K562 (cell line): Measurements from ENCODE around the gene LTBP4. TPM values are rescaled to one million over a fixed set of nuclear protein-coding genes. Genes with fewer than 3 reads are reported as not detected.
A peak's percentile ranks its signal among the peaks of the same experiment; 100 is the strongest.

Experiments used
- ATAC-seq: fragments of 200-7000 bp; cut with Tn5 transposase; 3 replicates; pipeline ENCODE4 v1.9.1; 2020; ENCODE audit warnings: moderate library complexity
- BruUV-seq: library from RNA; stranded (reverse); fragments of 400-500 nt; replicated peaks from 2 replicates; lab custom pipeline; 2021; lab: Mats Ljungman, UMichigan
- CTCF ChIA-PET: fragments of 300-600 bp; formaldehyde crosslinking; extraction: SDS; loops from one replicate; lab custom pipeline; 2021; ENCODE audit warnings: low intra/inter-chr PET ratio; lab: Yijun Ruan, JAX
- POLR2A ChIA-PET: fragments of 300-600, 350-650 bp; sonication (Branson Sonifier 250); formaldehyde crosslinking; extraction: SDS; loops from one replicate; lab custom pipeline; 2021; ENCODE audit warnings: antibody characterized with exemption, inconsistent platforms; lab: Yijun Ruan, JAX
- DNase-seq, 4 experiments: peaks; one replicate each; pipeline versions ENCODE4 v3.0.0 to v3.0.0-alpha.2; 2011 to 2018; ENCODE audit warnings: low spot score in 3 of 4, mixed read lengths in 3 of 4; ENCODE audit errors: extremely low read depth in 1 of 4
- FAIRE-seq: peaks from 2 replicates; lab custom pipeline; 2011; peaks lifted over from hg19 to GRCh38; lab: Jason Lieb, UNC
- H2AFZ ChIP-seq: 2 replicates; pipeline ENCODE4 v1.6.0; 2011; ENCODE audit warnings: low read depth, low read length, control low read depth, inconsistent platforms
- H3K27ac ChIP-seq: fragments of 200-600 bp; 3 replicates; pipeline ENCODE4 v1.8.0; 2011; ENCODE audit warnings: low read depth, mild to moderate bottlenecking, control low read depth, inconsistent platforms, low read length, moderate library complexity, mixed read lengths; ENCODE audit errors: extremely low read depth
- H3K27me3 ChIP-seq, 2 experiments: fragments of 300-600 bp in 1 of 2; 2 replicates in 1 of 2; 3 replicates in 1 of 2; pipeline versions ENCODE4 v1.6.0 to v1.8.0; 2011; ENCODE audit warnings: inconsistent platforms in 2 of 2, low read length in 2 of 2, mild to moderate bottlenecking in 1 of 2, mixed read lengths in 1 of 2, moderate library complexity in 1 of 2; ENCODE audit not compliant: control insufficient read depth in 2 of 2, insufficient read depth in 2 of 2
- H3K36me3 ChIP-seq: fragments of 300-600 bp; 3 replicates; pipeline ENCODE4 v1.8.0; 2011; ENCODE audit warnings: mild to moderate bottlenecking, low read length, inconsistent platforms; ENCODE audit not compliant: control insufficient read depth, insufficient read depth
- H3K4me1 ChIP-seq, 2 experiments: fragments of 200-600 bp in 1 of 2; replicated peaks in 1 of 2; 2 replicates in 1 of 2; 3 replicates in 1 of 2; pipeline versions ENCODE4 v1.5.1 to v1.8.0; 2011; ENCODE audit warnings: inconsistent platforms in 2 of 2, low read length in 2 of 2, mild to moderate bottlenecking in 1 of 2, mixed read lengths in 1 of 2, moderate library complexity in 1 of 2; ENCODE audit not compliant: control insufficient read depth in 2 of 2, insufficient read depth in 2 of 2
- H3K4me2 ChIP-seq: 2 replicates; pipeline ENCODE4 v1.6.1; 2011; ENCODE audit warnings: low read length, control low read depth, inconsistent platforms, mixed read lengths; ENCODE audit not compliant: insufficient read depth
- H3K4me3 ChIP-seq: fragments of 200-600 bp; sonication (generic), shearing (Covaris generic); 2 replicates; pipeline ENCODE4 v1.5.1; 2016; ENCODE audit warnings: control low read depth, inconsistent platforms
- H3K79me2 ChIP-seq: fragments of 200-600 bp; 3 replicates; pipeline ENCODE4 v1.8.0; 2011; ENCODE audit warnings: low read length, inconsistent platforms; ENCODE audit not compliant: control insufficient read depth, insufficient read depth
- H3K9ac ChIP-seq, 2 experiments: 2 replicates each; pipeline versions ENCODE4 v1.6.0 to v1.6.1; 2011; ENCODE audit warnings: low read depth in 2 of 2, low read length in 2 of 2, control low read depth in 1 of 2, inconsistent platforms in 1 of 2, mild to moderate bottlenecking in 1 of 2, mixed read lengths in 1 of 2; ENCODE audit not compliant: insufficient read depth in 1 of 2
- H3K9me1 ChIP-seq: one replicate; pipeline ENCODE4 v1.6.0; 2011; ENCODE audit warnings: inconsistent platforms, mild to moderate bottlenecking, low read length, moderate library complexity; ENCODE audit not compliant: control insufficient read depth, insufficient read depth
- H3K9me3 ChIP-seq: replicated peaks from 2 replicates; pipeline ENCODE4 v1.5.1; 2011; ENCODE audit warnings: low read depth, low read length, inconsistent platforms; ENCODE audit not compliant: control insufficient read depth, insufficient read depth
- H4K20me1 ChIP-seq: replicated peaks from 2 replicates; pipeline ENCODE4 v1.6.1; 2011; ENCODE audit warnings: low read length, inconsistent platforms, mixed read lengths; ENCODE audit not compliant: control insufficient read depth, insufficient read depth
- EGR1 ChIP-seq: fragments of 450-650 bp; conservative IDR thresholded peaks from 2 replicates; pipeline ENCODE4 v1.6.1; 2017; ENCODE audit warnings: mild to moderate bottlenecking
- FIP1L1 ChIP-seq: fragments of 200-400 bp; formaldehyde crosslinking; IDR thresholded peaks from 2 replicates; pipeline ENCODE4 v1.6.1; 2018; ENCODE audit warnings: mild to moderate bottlenecking, low read depth, low read length; ENCODE audit not compliant: poor library complexity, severe bottlenecking
- GTF2F1 ChIP-seq: IDR thresholded peaks from 2 replicates; pipeline ENCODE4 v1.6.1; 2011; ENCODE audit warnings: low read depth, low read length, improper control_type of control experiment
- MGA ChIP-seq: fragments of 450-650 bp; IDR thresholded peaks from 2 replicates; pipeline ENCODE4 v1.6.1; 2016; ENCODE audit warnings: mild to moderate bottlenecking, moderate library complexity
- PRMT5 ChIP-seq: sonication (generic); formaldehyde crosslinking; IDR thresholded peaks from 2 replicates; pipeline ENCODE4 v1.5.0; 2020; ENCODE audit warnings: missing genetic modification reagents
- USF1 ChIP-seq: sonication (generic); formaldehyde crosslinking; IDR thresholded peaks from 2 replicates; pipeline ENCODE4 v1.9.0; 2022; ENCODE audit warnings: mild to moderate bottlenecking, missing genetic modification reagents
- WGBS: fragments of 100-300 bp; shearing (Covaris generic); methylation state at CpG from one replicate; pipeline ENCODE4 v1.1.6; 2016; ENCODE audit warnings: low coverage, mixed read lengths; ENCODE audit not compliant: insufficient coverage; ENCODE audit errors: missing lambda C conversion rate; 5-methylcytosine and 5-hydroxymethylcytosine counted together
- in situ Hi-C: fragments of 300-500 bp; cut with MboI; formaldehyde crosslinking; loops from 4 replicates; pipeline ENCODE4 v1.15.0; 2018; ENCODE audit warnings: inconsistent platforms, mixed read lengths
- intact Hi-C: fragments of 100-400 bp; cut with micrococcal nuclease; formaldehyde crosslinking; loops from 2 replicates; pipeline ENCODE4 v1.14.2; 2022
- polyA plus RNA-seq, 8 experiments: library from polyadenylated mRNA; depleted of rRNA in 4 of 8; stranded (reverse) in 5 of 8; unstranded in 3 of 8; fragments of >200 nt; fragmentation: Nextera tagmentation in 2 of 8; fragmentation: Illumina TruSeq in 1 of 8; extraction: Ambion mirVana in 2 of 8; extraction: Trizol in 1 of 8; gene quantifications; 2 replicates each; pipeline versions ENCODE4 v1.2.1 to v1.2.3, GENCODE V29; 2011 to 2014; ENCODE audit warnings: inconsistent platforms in 1 of 8, missing spikeins in 1 of 8
- total RNA-seq, 7 experiments: library from RNA; depleted of rRNA in 6 of 7; stranded (reverse); fragments of >200 nt in 6 of 7; fragmentation: Illumina TruSeq in 2 of 7; extraction: Trizol in 2 of 7; gene quantifications; 2 replicates each; pipeline versions ENCODE4 v1.2.1 to v1.2.3, GENCODE V29; 2011 to 2021; ENCODE audit warnings: low replicate concordance in 1 of 7

Gene LTBP4
- total and polyA plus RNA-seq, 9 of the 15 experiments (the other 6 are each of a cell fraction or from before 2014, with no cell fraction given) = 0.35 to 160 (median 31.6) TPM

- H3K9me3 ChIP-seq = no peaks in the 10 kb centered on the region
- H3K4me1 ChIP-seq = peaks cover 60 to 92% of the 10 kb centered on the region in 2 experiments
- peaks cover 22% of the 10 kb centered on the region for H3K79me2 ChIP-seq
- no peak overlapping the region for H2AFZ ChIP-seq
- peak overlapping the region; percentile 61; the same call in 1 of the 2 replicates for H3K4me3 ChIP-seq
- WGBS = 5% methylated on average over 15 of the region's 18 CpGs
- peaks cover 7% of the 10 kb centered on the region; the same call in 1 of the 3 replicates for H3K36me3 ChIP-seq
- DNase-seq (no peak), FAIRE-seq (no peak), ATAC-seq (0 out of 3 replicates have a peak, but pooled peaks have one; percentile 0)
- in situ Hi-C loops = no loop called here
- H4K20me1 ChIP-seq = peaks cover 2% of the 10 kb centered on the region; the same call in 1 of the 2 replicates
- peak overlapping the region in 1 of 2 experiments; percentile 84; a peak in 2 of 4 replicates for H3K9ac ChIP-seq
- no peak overlapping the region for H3K27ac ChIP-seq
- POLR2A ChIA-PET = interaction anchor here (0.7 to 2.3 kb wide), 16 partner anchors 9 to 584 kb away, joined by 3 to 15 read pairs (median 4); partner anchors contain the start of genes BLVRB and SERTAD1
- CTCF ChIA-PET = interaction anchor here (0.6 to 2.7 kb wide), 2 partner anchors 31 to 75 kb away, joined by 3 to 35 read pairs; no protein-coding TSS in a partner anchor
- no TSS peak for BruUV-seq
- peak overlapping the region; percentile 33 for H3K4me2 ChIP-seq
- intact Hi-C loops = loop anchor here (5.0 kb wide), 1 partner anchor 297 kb away; no protein-coding TSS in a partner anchor
- H3K27me3 ChIP-seq = no peaks in the 10 kb centered on the region
- no peaks in the 10 kb centered on the region for H3K9me1 ChIP-seq
- TF ChIP-seq MGA = no peak
- TF ChIP-seq PRMT5 (CRISPR knock-in tag) = no peak
- TF ChIP-seq EGR1 = 0 out of 2 replicates have a peak, but pooled peaks have one; percentile 22
- TF ChIP-seq USF1 (CRISPR knock-in tag) = 0 out of 2 replicates have a peak, but pooled peaks have one; percentile 7
- no peak for TF ChIP-seq FIP1L1
- no peak for TF ChIP-seq GTF2F1
These were observed 3.0 kb downstream of the LTBP4 start for GRCh38 chr19:40604171-40604646.
